GM19043 (cell line): ENCODE data around the gene PIP5K1B.
A peak's percentile ranks its signal among the peaks of the same experiment; 100 is the strongest.
"Not testable (repeated sequence)": the region's sequence is repeated elsewhere in the genome, so short reads cannot be mapped to it uniquely, and the experiment has no call there.

Experiments used
- ATAC-seq: cut with Tn5 transposase; IDR thresholded peaks from one replicate; pipeline ENCODE4 v1.9.1; 2021; ENCODE audit warnings: low read depth; ENCODE audit not compliant: unreplicated experiment

PIP5K1B gene, protein sequence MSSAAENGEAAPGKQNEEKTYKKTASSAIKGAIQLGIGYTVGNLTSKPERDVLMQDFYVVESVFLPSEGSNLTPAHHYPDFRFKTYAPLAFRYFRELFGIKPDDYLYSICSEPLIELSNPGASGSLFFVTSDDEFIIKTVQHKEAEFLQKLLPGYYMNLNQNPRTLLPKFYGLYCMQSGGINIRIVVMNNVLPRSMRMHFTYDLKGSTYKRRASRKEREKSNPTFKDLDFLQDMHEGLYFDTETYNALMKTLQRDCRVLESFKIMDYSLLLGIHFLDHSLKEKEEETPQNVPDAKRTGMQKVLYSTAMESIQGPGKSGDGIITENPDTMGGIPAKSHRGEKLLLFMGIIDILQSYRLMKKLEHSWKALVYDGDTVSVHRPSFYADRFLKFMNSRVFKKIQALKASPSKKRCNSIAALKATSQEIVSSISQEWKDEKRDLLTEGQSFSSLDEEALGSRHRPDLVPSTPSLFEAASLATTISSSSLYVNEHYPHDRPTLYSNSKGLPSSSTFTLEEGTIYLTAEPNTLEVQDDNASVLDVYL

DNA sequence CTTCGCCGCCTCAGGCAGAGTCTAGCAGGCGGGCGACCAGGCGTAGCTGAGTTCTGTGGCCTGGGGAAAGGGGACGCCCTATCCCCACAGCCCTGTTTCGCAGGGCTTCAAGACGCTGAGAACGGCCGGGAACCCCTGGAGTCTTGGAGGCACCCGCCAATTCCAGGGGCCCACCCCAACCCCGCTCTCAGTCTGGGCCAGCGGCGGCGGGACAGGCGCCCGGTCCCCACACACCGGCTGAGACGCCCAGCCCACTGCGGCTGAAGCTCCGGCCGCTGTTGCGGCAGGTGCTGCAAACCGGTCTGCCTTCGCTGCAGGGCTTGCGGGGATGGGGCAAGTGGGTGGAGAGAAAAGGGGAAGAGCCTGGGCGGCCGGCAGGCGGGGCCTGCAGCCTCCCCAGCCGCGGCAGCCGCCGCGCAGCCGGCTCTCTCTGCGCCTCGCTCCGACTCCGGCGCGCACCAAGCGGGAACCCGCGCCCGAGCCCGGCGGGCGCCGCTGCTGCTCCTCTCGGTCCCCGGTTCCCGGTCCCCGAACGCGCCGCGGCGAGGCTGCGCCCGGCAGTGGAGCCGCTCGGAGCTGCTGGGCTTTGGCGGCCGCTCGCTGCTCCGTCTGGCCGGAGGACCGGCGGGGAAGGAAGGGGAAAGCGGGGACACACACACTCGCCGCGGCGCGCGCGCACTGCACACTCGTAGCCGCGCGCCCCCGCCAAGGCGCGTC, at the start of gene PIP5K1B:
PIP5K1B (plus strand) TSS at position 427 of the 717 bp plus-strand sequence. CDS start 117,375 bp downstream, outside the sequence.
- ATAC-seq = peak; percentile 77

DNA sequence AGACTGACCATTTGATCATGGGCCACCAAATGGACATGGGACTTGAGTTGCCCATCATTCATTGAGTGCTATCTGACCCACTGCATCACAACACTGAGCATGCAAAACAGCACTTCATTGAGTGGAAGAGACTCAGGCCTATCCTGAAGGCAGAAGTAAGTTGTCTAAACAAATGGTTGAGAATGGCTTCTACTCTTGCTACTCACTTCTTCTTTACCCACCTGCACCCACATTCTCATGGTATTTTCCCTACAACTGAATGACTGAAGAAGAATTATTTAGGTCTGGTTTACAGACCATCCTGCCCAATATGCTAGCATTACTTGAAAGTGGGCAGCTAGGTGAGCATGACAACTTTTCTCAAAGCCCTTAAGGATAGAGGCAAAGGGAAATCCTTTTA, 41.0 kb upstream of the PIP5K1B start:
- no peak for ATAC-seq

DNA sequence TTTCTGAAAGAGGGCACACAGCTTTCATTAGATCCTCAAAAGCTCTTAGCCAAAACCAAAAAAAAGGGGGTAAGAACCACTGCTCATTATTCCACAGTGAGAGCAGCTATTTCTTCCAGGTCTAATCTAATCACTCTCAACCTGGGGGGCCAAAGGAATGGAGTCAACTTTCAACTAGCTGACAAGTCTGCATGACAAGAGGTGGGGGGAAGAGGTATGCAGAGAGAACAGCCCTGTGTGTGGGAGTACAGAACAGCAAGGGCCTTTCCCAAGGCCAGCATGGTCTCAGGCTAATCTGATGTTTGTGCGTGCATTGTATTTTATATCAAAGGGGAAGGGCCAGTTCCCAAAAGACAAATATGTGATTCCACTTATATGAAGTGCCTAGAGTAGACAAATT, 36.9 kb upstream of the PIP5K1B start:
- ATAC-seq = no peak

DNA sequence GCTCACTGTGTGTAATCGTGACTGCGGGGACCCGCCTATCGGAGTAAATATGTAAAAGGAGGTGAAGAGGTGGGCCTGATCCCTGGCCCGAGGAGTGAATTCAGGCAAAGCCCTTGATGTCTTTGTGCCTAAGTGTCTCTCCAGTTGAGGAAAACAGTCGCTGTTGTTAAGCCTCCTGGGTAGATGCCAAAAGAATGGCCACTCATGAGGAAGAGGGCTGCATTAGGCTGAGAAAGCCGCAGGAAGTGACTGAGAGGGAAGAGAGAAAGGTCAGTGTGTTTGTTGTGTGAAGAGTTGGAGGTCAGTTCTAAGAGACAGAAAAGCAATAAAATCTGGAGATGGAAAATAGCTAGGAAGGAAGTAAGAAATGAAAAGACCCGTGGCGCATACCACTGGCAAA, 35.8 kb upstream of the PIP5K1B start:
- no peak for ATAC-seq

DNA sequence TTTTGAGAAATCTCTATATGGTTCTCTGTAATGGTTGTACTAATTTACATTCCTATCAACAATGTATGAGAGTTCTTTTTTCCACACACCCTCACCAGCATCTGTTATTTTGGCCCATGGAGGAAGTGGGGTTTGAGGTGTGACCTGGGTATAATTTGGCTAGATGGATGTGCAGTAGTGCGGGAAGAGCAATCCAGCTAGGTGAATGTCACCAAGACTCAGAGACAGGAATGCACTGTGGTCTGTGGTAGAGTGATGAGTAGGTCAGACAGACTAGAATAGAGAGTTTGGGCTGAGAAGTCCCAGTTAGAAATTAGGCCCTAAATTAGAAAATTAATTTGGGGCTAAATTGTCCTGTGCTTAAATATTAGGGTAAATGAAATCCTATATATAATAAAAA, 32.8 kb upstream of the PIP5K1B start:
- peak; percentile 77 for ATAC-seq

DNA sequence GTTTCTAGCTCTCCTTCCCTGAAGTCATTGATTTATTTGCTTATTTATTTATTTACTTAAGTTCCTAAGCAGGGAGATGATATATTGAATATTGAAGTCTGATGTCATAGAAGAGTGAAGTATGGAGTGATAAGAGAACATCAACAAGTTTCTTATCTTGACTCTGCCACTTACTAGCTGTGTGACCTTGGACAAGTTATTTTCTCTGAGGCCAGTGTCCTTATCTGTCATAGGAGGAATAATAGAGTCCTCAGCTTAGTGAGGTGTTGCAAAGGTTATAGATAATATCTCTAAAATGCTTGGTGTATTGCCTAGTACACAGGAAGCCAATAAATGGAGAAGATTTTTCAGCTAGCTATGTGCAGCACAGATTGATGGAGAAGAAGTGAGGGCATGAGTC, 32.4 kb upstream of the PIP5K1B start:
- ATAC-seq = no peak

DNA sequence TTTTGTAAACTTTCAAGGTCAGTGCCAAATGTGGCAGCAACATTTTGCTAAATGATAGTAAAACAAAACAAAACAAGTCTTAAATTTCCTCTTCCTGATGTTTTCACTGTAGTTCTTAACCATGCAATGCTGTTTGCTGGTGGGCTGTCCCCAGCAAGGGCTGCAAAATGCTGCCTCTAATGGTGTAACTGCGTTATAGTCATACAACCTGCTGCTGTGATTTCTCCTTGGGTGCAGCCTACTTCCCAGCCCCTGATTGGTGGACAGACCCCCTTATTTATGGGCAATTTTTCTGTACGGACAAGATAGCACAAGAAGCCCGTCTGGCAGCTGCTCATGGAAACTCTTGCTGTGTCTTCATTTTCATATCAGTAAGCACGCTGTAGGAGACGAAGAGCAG, 26.6 kb upstream of the PIP5K1B start:
- ATAC-seq = no peak

DNA sequence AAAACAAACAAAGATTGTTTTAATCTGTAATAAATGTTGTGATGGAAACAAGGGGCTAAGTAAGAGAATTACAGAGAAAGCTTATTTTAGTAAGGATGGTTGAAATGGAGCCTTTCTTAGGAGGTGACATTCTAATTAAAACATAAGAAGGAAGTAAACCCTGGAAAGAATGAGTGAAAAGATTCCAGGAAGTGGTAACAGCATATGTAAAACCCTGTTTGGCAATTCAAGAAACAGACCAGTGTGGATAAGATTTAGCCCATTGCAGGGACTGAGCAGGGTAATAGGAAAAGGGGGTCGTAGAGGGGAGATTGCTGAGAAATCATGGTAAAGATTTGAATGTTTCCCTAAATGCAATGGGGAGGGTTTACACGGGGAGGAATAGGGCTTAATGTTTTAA, 21.6 kb upstream of the PIP5K1B start:
- no peak for ATAC-seq

DNA sequence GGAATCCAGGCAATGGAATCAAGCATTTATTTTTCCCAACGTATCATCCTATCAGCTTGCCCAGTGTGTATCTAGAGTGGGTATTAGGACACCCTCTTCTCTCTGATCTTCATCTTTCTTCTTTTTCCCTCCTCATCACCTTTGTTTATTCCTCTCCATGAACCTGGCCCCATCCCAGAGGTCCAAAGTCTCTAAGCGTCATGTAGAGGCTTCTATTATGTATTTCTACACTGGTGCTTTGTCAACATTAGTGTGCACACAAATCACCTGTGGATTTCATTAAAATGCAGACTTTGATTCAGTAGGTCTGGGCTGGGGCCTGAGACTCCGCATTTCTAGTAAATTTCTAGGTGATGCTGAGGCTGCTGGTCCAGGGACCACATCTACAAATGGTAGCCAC, 19.8 kb upstream of the PIP5K1B start:
- ATAC-seq = no peak

DNA sequence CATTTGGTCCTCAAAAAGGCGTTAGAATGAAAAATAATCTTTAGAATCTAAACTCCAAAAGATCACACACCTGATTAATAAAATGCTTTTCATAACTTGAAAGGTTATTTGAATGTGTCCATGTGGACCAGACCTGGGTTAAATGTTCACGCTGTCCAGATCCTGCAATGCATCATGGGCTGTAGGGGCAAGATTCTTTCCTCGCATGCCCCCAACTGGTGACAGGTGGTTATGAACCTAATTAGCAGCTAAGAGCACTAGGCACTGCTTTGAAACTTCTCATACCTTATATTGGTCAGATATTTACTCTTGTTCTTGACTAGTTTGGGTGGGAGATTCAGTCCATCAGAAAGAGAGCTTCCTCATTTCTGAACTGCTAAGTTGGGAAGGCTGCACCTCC, 19.3 kb upstream of the PIP5K1B start:
- peak; percentile 74 for ATAC-seq

DNA sequence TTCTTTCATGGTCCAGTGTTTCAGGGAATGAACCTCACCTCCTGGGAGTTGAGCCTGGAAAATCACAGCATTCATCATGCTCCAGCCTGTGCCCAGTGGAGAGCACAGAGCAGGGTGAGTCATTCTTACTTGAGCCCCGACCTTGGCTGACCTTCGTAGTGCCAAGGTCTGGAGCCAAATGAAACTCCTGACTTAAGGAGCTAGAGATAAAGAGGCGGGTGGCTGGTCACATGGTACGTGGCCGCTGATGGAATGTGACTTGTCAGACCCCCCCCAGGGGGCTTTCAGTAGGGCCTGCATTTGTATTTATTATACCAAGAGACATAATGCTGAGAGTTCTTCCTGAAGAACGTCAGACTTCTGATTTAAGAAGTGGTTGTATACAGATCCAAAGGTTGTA, 15.0 kb upstream of the PIP5K1B start:
- no peak for ATAC-seq

DNA sequence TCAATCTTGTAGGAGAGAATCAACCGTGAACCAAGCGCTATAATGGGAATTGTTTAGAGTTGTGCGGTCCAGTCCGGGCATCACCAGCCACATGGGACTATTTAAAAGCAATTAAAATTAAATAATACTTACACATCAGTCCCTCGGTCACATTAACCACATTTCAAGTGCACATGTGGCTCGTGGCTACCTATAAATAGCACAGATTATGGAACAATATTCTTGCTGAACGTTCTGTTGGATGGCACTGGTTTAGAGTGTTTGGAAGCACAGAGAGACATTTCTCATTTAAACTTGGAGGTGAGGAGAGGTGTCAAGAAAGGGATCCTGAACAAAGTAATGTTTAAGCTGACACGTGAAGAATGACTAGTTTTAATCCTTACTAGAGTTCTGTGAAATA, 12.5 kb upstream of the PIP5K1B start:
- no peak for ATAC-seq

DNA sequence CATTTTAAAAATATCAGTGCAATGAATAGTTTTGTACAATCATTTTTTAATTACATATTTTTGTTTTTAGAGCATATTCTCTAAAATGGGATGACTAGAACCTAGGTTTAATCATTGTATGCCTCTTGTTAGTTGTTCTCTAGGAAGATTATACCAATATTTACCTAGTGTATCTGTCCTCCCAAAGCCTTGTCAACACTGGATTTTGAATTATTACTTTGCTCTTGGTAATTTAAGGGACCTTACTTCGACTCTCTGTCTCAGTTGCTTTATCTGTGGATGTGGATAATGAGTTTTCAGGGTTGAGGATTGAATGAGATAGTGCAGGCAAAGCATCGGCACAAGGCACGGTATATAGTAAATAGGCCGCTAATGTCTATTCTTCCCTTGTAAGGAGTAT, 10.9 kb upstream of the PIP5K1B start:
- no peak for ATAC-seq

DNA sequence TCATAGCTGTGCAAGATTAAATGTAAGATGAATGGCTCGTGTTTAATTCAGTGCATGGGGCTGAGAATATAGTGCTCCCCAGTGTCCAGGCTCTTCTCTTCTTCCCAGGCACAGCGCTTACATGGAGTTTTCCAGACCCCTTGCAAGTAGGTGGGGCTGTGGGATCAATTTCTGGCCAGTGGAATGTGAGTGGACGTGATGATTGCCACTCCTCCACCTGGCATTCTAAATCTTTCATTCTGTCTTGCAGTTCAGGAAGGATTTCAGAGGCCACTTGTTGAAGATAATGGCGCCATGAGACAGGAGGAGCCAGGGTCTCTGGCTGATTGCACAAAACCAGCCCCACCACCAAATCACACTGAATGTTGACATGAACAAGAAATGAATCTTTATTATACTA, 7.2 kb upstream of the PIP5K1B start:
- ATAC-seq = no peak

DNA sequence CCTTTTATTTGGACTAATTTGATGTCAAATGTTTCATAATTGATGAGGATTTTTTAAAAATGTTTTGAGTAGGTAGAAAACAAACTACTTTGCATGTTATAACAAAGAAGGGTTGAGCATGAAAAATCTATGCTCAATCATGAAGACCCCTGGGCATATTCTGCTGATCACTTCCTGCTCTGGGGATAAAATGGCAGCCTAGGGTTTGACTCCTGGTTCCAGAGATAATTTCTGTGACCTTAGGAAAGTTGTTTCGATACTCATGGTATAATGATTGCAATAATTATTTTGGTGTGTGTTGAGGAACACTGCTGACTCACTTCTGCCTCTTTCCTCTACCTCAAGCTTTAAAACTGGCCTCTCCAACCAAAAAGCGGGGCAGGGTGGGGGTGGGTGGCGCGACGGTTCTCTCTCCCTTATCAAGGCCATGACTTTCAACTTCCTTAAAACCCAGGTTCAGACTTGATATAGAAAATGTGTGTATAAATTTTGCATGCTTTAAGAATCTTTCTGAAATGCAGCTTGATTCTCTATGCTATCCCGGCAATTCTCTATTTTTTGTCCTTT, 6.0 kb upstream of the PIP5K1B start:
- no peak for ATAC-seq

DNA sequence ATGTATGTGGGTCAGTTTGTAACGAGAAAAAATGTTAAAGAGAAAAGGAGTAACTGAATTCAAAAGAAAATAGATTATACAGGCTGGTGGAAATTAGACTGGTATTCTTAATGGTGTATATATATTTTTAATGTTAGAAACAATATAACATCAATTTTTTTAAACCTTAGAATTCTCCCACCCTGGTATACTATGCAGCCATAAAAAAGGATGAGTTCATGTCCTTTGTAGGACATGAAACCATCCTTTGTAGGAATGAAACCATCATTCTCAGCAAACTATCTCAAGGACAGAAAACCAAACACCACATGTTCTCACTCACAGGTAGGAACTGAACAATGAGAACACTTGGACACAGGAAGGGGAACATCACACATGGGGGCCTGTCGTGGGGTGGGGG, 5.4 kb upstream of the PIP5K1B start:
- ATAC-seq = not testable (repeated sequence)

DNA sequence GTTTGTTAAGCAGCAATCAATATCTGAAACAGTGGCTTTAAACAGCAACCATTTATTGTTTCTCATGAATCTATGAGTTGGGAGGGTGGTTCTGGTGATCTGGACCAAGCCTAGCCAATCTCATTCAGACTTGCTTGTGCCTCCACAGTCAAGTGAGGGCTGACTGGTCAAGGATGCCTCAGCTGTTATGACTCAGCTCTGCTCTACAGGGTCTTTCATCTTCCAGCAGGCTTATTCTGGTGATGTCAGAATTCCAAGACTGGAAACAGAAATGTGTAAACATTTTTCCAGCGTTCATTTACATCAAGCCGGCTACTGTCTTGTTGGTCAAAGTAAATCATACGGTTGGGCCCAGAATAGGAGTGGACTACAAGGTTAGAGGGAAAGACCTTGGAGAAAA, 2.5 kb upstream of the PIP5K1B start:
- no peak for ATAC-seq

DNA sequence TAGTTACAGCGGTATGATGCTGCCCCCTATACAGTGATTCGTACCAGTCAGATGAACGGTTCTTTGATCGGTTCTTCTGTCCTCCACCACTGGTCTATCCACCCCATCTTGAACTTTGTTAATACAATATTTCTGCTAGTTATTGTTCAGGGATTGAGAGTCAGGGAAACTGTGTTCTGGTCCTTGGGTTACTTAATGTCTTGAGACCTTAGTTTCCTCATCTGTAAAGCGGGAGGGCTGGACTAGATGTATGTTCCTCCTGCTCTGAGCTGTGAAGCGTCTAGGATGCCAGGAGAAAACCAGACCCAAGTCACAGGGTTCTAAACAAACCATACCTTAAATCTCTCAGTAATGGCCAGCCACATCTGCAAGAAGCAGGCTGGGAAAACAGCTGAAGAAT, 1.4 kb upstream of the PIP5K1B start:
- ATAC-seq = no peak

DNA sequence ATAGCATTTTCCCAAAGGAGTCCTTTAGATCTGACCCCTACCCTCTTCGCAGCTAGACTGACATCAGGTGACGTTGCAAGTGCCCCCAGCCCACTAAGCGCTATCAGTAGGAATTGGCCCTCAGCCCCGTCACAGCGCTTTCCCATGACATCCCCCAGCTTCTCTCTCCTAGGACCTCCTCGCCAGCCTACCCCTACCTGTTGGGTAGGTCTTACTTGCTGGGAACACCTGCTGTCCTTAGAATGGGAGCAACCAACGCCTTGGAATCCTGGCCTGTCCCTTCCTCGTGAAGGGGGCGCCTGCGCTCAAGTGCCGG, 584 bp upstream of the PIP5K1B start:
- ATAC-seq = no peak

DNA sequence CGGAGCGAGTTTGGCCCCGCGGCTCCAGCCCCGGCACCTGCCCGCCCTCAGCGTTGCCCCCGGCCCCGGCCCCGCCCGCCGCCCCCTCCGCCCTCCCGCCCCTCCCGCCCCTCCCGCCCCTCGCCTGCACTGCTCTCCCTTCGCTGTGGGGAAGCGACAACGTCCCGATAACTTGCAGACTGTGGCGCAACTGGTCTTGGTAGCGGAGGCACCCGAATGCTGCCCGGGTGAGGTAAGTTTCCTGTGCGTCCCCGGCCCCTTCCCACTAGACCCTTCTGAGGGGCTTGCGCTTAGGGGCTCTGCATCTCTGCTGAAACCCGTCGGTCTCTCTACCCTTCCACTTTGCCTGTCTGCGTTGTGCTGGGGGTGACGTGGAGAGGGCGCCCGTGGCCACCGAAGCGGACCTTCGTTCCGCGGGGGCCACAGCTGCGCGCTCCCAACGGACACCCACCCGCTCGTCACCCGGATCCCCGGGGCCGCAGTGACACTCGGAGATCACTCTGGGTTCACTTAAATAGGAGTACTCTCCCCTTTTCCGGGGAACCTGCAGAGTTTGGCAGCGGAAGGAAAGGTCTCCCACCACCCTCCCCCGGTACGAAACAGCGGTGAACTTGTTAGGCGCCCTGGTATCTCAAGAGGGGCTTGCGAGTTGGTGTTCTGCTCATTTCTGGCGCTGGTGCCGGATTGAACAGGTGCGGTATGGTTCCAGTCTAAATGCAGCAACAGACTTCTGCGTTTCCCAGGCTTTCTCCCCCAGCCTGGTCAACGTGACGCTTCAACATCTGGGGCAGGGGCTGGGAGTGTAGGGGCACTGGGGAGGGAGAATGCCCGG, 707 bp downstream of the PIP5K1B start:
- no peak for ATAC-seq
